Measurements from ENCODE around the gene XRCC5. TPM values are rescaled to one million over a fixed set of nuclear protein-coding genes. Genes with fewer than 3 reads are reported as not detected.

The XRCC5 gene
- polyA plus RNA-seq, 1 donor (not counting 4 experiments of a cell fraction or from before 2014, with no cell fraction given), result 521 TPM

DNA sequence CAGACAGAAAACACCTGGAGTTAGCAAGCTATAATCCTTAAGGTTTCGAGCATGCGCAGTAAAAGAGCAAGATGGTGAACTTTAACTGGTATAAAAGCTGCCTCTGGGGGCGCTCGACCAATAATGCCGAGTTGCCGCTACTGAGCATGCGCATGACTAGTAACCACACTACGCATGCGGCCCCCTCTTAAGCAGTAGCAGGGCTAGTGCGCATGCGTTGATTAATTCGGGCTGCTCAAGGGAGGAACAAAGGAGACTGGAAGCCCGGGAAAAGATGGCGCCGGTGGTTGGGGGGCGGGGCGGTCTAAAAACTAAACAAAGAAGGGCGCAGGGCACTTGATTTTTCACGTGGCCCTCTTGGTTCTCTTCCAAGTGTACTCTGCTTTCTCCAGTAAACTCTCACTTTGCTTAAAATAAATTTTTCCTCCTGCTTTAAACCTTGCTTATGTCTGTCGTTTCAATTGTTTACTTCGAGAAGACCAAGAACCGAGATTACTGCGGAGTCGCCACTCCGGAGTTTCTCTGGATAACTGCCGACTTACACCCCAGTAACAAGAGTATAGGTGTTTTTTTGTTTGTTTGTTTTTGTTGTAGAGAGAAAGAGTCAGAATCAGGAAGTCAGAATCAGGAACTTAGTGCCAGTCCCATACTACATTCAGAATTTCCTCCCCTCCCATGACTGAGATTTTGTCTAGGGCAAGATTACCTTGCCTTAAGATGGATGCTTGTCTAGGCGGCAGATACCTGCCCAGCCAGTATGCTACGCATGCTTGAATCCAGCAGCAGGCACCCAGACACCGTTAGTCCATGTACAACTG lies 5.8 kb downstream of the XRCC5 start:
- Histone ChIP-seq H3K27ac (ENCODE audit: control insufficient read depth, insufficient read depth, low read length) (peak overlapping the region; percentile 95), H3K79me2 (ENCODE audit: control insufficient read depth, insufficient read depth, low read length) (peaks cover 76% of the 10 kb centered on the region), H3K4me1 (ENCODE audit: control insufficient read depth, extremely low read depth, insufficient read depth, low read length) (peaks cover 21% of the 10 kb centered on the region), H3K27me3 (ENCODE audit: control insufficient read depth, extremely low read depth, insufficient read depth, low read length) (no peaks in the 10 kb centered on the region), H3K9ac (ENCODE audit: control insufficient read depth, extremely low read depth, insufficient read depth, low read length) (peak overlapping the region; percentile 91), H3K36me3 (ENCODE audit: control insufficient read depth in 2 of 2, extremely low read depth in 1 of 2, insufficient read depth in 2 of 2, low read length in 2 of 2) (peaks cover 32 to 38% of the 10 kb centered on the region in 2 experiments), H3K9me3 (ENCODE audit: control insufficient read depth, low read depth, low read length) (no peaks in the 10 kb centered on the region), H3K4me2 (ENCODE audit: control insufficient read depth, extremely low read depth, insufficient read depth, low read depth, low read length) (peak overlapping the region; percentile 99), H3K9me1 (ENCODE audit: control insufficient read depth, extremely low read depth, insufficient read depth, low read length) (no peaks in the 10 kb centered on the region), H4K20me1 (ENCODE audit: control insufficient read depth, extremely low read depth, insufficient read depth, low read length) (no peaks in the 10 kb centered on the region), H3K4me3 (ENCODE audit: control insufficient read depth in 2 of 3, extremely low read depth in 1 of 3, insufficient read depth in 2 of 3, low read depth in 1 of 3, low read length in 3 of 3) (peak overlapping the region; percentile 45 to 89 (median 88)), H2AFZ (ENCODE audit: control insufficient read depth, low read length) (peak overlapping the region; percentile 85)
- FAIRE-seq (peak; percentile 91), DNase-seq (ENCODE audit: low read depth, low spot score) (peak; percentile 98)
- no peak for TF ChIP-seq EZH2 (IDR thresholded peaks at IDR 0.05; ENCODE audit: low read length)
- TF ChIP-seq, protein P1, sequence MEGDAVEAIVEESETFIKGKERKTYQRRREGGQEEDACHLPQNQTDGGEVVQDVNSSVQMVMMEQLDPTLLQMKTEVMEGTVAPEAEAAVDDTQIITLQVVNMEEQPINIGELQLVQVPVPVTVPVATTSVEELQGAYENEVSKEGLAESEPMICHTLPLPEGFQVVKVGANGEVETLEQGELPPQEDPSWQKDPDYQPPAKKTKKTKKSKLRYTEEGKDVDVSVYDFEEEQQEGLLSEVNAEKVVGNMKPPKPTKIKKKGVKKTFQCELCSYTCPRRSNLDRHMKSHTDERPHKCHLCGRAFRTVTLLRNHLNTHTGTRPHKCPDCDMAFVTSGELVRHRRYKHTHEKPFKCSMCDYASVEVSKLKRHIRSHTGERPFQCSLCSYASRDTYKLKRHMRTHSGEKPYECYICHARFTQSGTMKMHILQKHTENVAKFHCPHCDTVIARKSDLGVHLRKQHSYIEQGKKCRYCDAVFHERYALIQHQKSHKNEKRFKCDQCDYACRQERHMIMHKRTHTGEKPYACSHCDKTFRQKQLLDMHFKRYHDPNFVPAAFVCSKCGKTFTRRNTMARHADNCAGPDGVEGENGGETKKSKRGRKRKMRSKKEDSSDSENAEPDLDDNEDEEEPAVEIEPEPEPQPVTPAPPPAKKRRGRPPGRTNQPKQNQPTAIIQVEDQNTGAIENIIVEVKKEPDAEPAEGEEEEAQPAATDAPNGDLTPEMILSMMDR (optimal IDR thresholded peaks at IDR 0.05 in 1 of 3, IDR thresholded peaks at IDR 0.05 in 1 of 3, conservative IDR thresholded peaks at IDR 0.05 in 1 of 3; ENCODE audit: extremely low read depth in 1 of 3, insufficient read depth in 2 of 3, low read length in 3 of 3), result peak; percentile 89 to 97 (median 89)
- dilution Hi-C loops (cut with MboI; ENCODE audit: extremely low pct_ligation_motif_present, low sequenced_read_pairs), result no loop called here

GRCh38 chr2:216116418-216116817 lies 7.3 kb downstream of the XRCC5 start:
- Histone ChIP-seq H3K9ac (ENCODE audit: control insufficient read depth, extremely low read depth, insufficient read depth, low read length) (no peak overlapping the region), H3K4me2 (ENCODE audit: control insufficient read depth, extremely low read depth, insufficient read depth, low read depth, low read length) (no peak overlapping the region), H3K9me1 (ENCODE audit: control insufficient read depth, extremely low read depth, insufficient read depth, low read length) (no peaks in the 10 kb centered on the region), H3K4me3 (ENCODE audit: control insufficient read depth in 2 of 3, extremely low read depth in 1 of 3, insufficient read depth in 2 of 3, low read depth in 1 of 3, low read length in 3 of 3) (no peak overlapping the region), H3K79me2 (ENCODE audit: control insufficient read depth, insufficient read depth, low read length) (peaks cover 70% of the 10 kb centered on the region), H2AFZ (ENCODE audit: control insufficient read depth, low read length) (no peak overlapping the region), H4K20me1 (ENCODE audit: control insufficient read depth, extremely low read depth, insufficient read depth, low read length) (no peaks in the 10 kb centered on the region), H3K27ac (ENCODE audit: control insufficient read depth, insufficient read depth, low read length) (no peak overlapping the region), H3K9me3 (ENCODE audit: control insufficient read depth, low read depth, low read length) (no peaks in the 10 kb centered on the region), H3K27me3 (ENCODE audit: control insufficient read depth, extremely low read depth, insufficient read depth, low read length) (no peaks in the 10 kb centered on the region), H3K4me1 (ENCODE audit: control insufficient read depth, extremely low read depth, insufficient read depth, low read length) (peaks cover 9% of the 10 kb centered on the region), H3K36me3 (ENCODE audit: control insufficient read depth in 2 of 2, extremely low read depth in 1 of 2, insufficient read depth in 2 of 2, low read length in 2 of 2) (peaks cover 34 to 43% of the 10 kb centered on the region in 2 experiments)
- DNase-seq (ENCODE audit: low read depth, low spot score) (no peak), FAIRE-seq (no peak)
- dilution Hi-C loops (cut with MboI; ENCODE audit: extremely low pct_ligation_motif_present, low sequenced_read_pairs), result no loop called here
- TF ChIP-seq, protein P1 (optimal IDR thresholded peaks at IDR 0.05 in 1 of 3, IDR thresholded peaks at IDR 0.05 in 1 of 3, conservative IDR thresholded peaks at IDR 0.05 in 1 of 3; ENCODE audit: extremely low read depth in 1 of 3, insufficient read depth in 2 of 3, low read length in 3 of 3), result no peak
- no peak for TF ChIP-seq EZH2 (IDR thresholded peaks at IDR 0.05; ENCODE audit: low read length)
